Thoracic aorta (tissue), 2 donors: Measurements from ENCODE around the gene FHIP2A. TPM values are rescaled to one million over a fixed set of nuclear protein-coding genes. Genes with fewer than 3 reads are reported as not detected.
"Not testable (repeated sequence)": the region's sequence is repeated elsewhere in the genome, so short reads cannot be mapped to it uniquely, and the experiment has no call there.

Experiments
- ATAC-seq: fragments of 150-250 bp; one replicate; pipeline ENCODE4 v1.8.0; 2017; ENCODE audit warnings: low read depth; ENCODE audit not compliant: insufficient number of reproducible peaks, low FRiP score
- DNase-seq: peaks from one replicate; pipeline ENCODE4 v3.0.0-alpha.2; 2020; ENCODE audit warnings: low spot score
- H3K27ac ChIP-seq, 2 donors: fragments of 200-600 bp; sonication (generic); 1 replicate in 1 of 2; 2 replicates in 1 of 2; pipeline ENCODE4 v1.5.1; 2016; ENCODE audit warnings: mild to moderate bottlenecking in 2 of 2, moderate library complexity in 2 of 2
- H3K27me3 ChIP-seq: fragments of 200-600 bp; sonication (generic); replicated peaks from 2 replicates; pipeline ENCODE4 v1.6.0; 2016; ENCODE audit warnings: mild to moderate bottlenecking; ENCODE audit not compliant: insufficient read depth
- H3K36me3 ChIP-seq: fragments of 200-600 bp; sonication (generic); one replicate; pipeline ENCODE4 v1.5.1; 2016
- H3K4me1 ChIP-seq, 2 donors: fragments of 200-600 bp; sonication (generic); 1 replicate in 1 of 2; 2 replicates in 1 of 2; pipeline versions ENCODE4 v1.5.1 to v1.6.0; 2016; ENCODE audit warnings: low read depth in 2 of 2, mild to moderate bottlenecking in 1 of 2; ENCODE audit not compliant: control insufficient read depth in 1 of 2
- H3K4me3 ChIP-seq: fragments of 200-600 bp; sonication (generic); 2 replicates; pipeline ENCODE4 v1.5.1; 2016; ENCODE audit warnings: mild to moderate bottlenecking
- H3K9me3 ChIP-seq: fragments of 200-600 bp; sonication (generic); 2 replicates; pipeline ENCODE4 v1.5.1; 2016
- total RNA-seq, 2 donors: library from RNA; depleted of rRNA; stranded (reverse); fragments of >200 nt; gene quantifications; one replicate each; pipeline versions ENCODE4 v1.1.0 to v1.2.3, GENCODE V29; 2016
- TF ChIP-seq, protein P1 (sequence below): fragments of 200-600 bp; sonication (generic); IDR thresholded peaks from one replicate; pipeline ENCODE4 v1.5.1; 2019; ENCODE audit warnings: antibody characterized with exemption

Gene FHIP2A
- total RNA-seq, 2 donors from 2014 or later, result 38.4 to 70.5 TPM

DNA sequence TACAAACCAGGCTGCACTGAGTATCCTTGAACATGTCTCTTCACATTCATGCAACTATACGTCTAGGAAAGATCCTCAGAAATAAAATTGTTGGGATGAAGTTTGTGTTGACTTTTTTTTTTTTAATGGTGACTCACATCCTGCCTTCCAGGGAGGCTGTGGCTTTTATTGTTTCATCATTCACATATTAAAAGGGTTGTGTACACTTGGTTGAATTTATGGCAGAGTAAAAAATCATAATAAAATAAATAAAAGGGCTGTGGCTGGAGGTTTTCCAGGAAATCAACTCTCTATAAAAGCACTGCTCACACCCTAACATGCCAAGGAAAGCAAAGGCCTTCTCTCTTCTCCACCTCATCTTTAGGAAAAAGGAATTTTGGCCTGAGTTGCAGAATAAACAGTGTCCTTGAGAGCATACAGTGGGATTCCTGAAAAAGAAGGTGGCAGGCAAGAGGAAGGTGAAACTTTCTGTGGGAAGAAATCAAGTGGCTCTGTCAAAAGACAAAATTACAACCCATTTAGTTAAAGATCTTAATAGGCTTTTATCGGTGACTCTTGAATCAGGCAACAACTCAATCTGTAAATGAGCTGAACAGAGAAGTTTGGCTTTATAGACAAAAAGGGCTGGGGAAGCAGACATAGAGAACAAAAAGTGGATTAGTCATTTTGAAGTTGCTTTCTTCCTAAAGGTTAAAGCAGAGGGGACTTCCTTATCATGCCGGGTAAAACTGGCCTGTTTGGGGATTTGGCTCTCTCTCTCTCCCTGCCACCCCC is 41.6 kb upstream of the FHIP2A start:
- TF ChIP-seq, protein P1, sequence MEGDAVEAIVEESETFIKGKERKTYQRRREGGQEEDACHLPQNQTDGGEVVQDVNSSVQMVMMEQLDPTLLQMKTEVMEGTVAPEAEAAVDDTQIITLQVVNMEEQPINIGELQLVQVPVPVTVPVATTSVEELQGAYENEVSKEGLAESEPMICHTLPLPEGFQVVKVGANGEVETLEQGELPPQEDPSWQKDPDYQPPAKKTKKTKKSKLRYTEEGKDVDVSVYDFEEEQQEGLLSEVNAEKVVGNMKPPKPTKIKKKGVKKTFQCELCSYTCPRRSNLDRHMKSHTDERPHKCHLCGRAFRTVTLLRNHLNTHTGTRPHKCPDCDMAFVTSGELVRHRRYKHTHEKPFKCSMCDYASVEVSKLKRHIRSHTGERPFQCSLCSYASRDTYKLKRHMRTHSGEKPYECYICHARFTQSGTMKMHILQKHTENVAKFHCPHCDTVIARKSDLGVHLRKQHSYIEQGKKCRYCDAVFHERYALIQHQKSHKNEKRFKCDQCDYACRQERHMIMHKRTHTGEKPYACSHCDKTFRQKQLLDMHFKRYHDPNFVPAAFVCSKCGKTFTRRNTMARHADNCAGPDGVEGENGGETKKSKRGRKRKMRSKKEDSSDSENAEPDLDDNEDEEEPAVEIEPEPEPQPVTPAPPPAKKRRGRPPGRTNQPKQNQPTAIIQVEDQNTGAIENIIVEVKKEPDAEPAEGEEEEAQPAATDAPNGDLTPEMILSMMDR, result no peak
- ATAC-seq, result no peak
- no peaks in the 10 kb centered on the region for H3K36me3 ChIP-seq
- H3K27ac ChIP-seq, result no peak overlapping the region
- DNase-seq, result no peak
- H3K4me1 ChIP-seq, result peaks cover 8 to 11% of the 10 kb centered on the region in 2 donors
- H3K4me3 ChIP-seq, result no peak overlapping the region
- H3K9me3 ChIP-seq, result no peaks in the 10 kb centered on the region
- H3K27me3 ChIP-seq, result no peaks in the 10 kb centered on the region

- TF ChIP-seq, protein P1, result no peak
- Histone ChIP-seq H3K4me3 (no peak overlapping the region), H3K4me1 (peaks cover 8 to 11% of the 10 kb centered on the region in 2 donors), H3K36me3 (no peaks in the 10 kb centered on the region), H3K27ac (no peak overlapping the region), H3K27me3 (no peaks in the 10 kb centered on the region), H3K9me3 (no peaks in the 10 kb centered on the region)
- no peak for ATAC-seq
- no peak for DNase-seq
Measured at GRCh38 chr10:114780577-114781184, 40.9 kb upstream of the FHIP2A start.

- Histone ChIP-seq H3K4me1 (peaks cover 8 to 11% of the 10 kb centered on the region in 2 donors), H3K27me3 (no peaks in the 10 kb centered on the region), H3K9me3 (no peaks in the 10 kb centered on the region), H3K36me3 (no peaks in the 10 kb centered on the region), H3K4me3 (no peak overlapping the region), H3K27ac (no peak overlapping the region)
- ATAC-seq (no peak), DNase-seq (no peak)
- TF ChIP-seq, protein P1, result no peak
Measured at GRCh38 chr10:114782666-114783065, 38.9 kb upstream of the FHIP2A start.

DNA sequence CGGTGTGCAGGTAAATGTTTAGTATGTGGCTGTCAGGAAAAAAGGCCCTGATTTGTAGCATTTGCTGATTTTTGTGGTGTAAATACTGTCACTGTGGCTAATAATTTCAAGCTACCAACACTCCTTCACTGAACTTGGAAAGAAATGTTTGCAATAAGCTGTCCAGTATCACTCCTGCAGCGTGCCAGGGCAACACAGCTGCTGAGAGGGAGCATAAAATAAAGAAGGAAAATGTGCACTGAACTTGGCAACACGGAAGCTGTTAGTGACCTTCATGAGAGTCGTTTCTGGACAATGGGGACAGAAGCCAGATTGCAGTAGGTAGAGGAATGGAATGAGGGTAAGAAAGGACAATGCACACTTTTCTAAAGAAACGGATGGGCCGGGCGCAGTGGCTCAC is 37.9 kb upstream of the FHIP2A start:
- Histone ChIP-seq H3K27me3 (no peaks in the 10 kb centered on the region), H3K4me1 (peaks cover 8 to 11% of the 10 kb centered on the region in 2 donors), H3K27ac (no peak overlapping the region), H3K36me3 (no peaks in the 10 kb centered on the region), H3K4me3 (no peak overlapping the region), H3K9me3 (no peaks in the 10 kb centered on the region)
- DNase-seq (no peak), ATAC-seq (no peak)
- TF ChIP-seq, protein P1, result no peak

- not testable (repeated sequence) for H3K4me1 ChIP-seq, H3K27me3 ChIP-seq, H3K9me3 ChIP-seq, DNase-seq, H3K4me3 ChIP-seq, ATAC-seq, H3K27ac ChIP-seq, H3K36me3 ChIP-seq
- TF ChIP-seq, protein P1, result peak; percentile 68
Measured at GRCh38 chr10:114786492-114786891, 35.1 kb upstream of the FHIP2A start.

GRCh38 chr10:114787131-114787530 is 34.4 kb upstream of the FHIP2A start:
- DNase-seq, H3K4me3 ChIP-seq, H3K4me1 ChIP-seq, H3K9me3 ChIP-seq, H3K36me3 ChIP-seq, H3K27me3 ChIP-seq, ATAC-seq, H3K27ac ChIP-seq: not testable (repeated sequence)
